ENCODE measurements around the gene KCNQ1. TPM values are rescaled to one million over a fixed set of nuclear protein-coding genes. Genes with fewer than 3 reads are reported as not detected.

KCNQ1 gene
- total and polyA plus RNA-seq, 12 donors, result 11.0 to 447 (median 320) TPM

- intact Hi-C loops (cut with DNase I), result no loop called here
- H3K27me3 ChIP-seq, result no peaks in the 10 kb centered on the region
- H3K4me1 ChIP-seq (replicated peaks in 1 of 2), result peaks cover 0 to 7% of the 10 kb centered on the region in 2 donors
- no peak overlapping the region for H3K4me3 ChIP-seq
- TF ChIP-seq CTCF (IDR thresholded peaks at IDR 0.05), result no peak
- 94 to 97% (median 97%) methylated on average over 12 to 23 of the region's 23 CpGs for WGBS, 4 donors
- no peaks in the 10 kb centered on the region for H3K9me3 ChIP-seq (replicated peaks in 1 of 3)
- peaks cover 0 to 52% of the 10 kb centered on the region in 2 donors for H3K36me3 ChIP-seq (replicated peaks in 1 of 2)
- peak in 1 of 7 donors; percentile 14 for DNase-seq
- H3K27ac ChIP-seq, result peak overlapping the region in 3 of 5 donors; percentile 5 to 63 (median 21)
These were observed 126.9 kb downstream of the KCNQ1 start for GRCh38 chr11:2571598-2572281.

- DNase-seq, result peak in 3 of 7 donors; percentile 7 to 15 (median 10)
- peaks cover 0 to 3% of the 10 kb centered on the region in 2 donors for H3K4me1 ChIP-seq (replicated peaks in 1 of 2)
- WGBS, 4 donors, result 94 to 96% (median 95%) methylated on average over 22 to 33 of the region's 33 CpGs
- TF ChIP-seq CTCF (IDR thresholded peaks at IDR 0.05), result no peak
- no peak for TF ChIP-seq POLR2A (IDR thresholded peaks at IDR 0.05)
- intact Hi-C loops (cut with DNase I), result no loop called here
- H3K4me3 ChIP-seq, result no peak overlapping the region
- no peaks in the 10 kb centered on the region for H3K27me3 ChIP-seq
- H3K9me3 ChIP-seq (replicated peaks in 1 of 3), result no peaks in the 10 kb centered on the region
- peak overlapping the region in 2 of 5 donors; percentile 19 to 63 for H3K27ac ChIP-seq
- peaks cover 0 to 61% of the 10 kb centered on the region in 2 donors for H3K36me3 ChIP-seq (replicated peaks in 1 of 2)
These were observed 127.9 kb downstream of the KCNQ1 start for GRCh38 chr11:2572491-2573239.

GRCh38 chr11:2573240-2574042, 128.6 kb downstream of the KCNQ1 start:
- peaks cover 0 to 1% of the 10 kb centered on the region in 2 donors for H3K4me1 ChIP-seq (replicated peaks in 1 of 2)
- H3K9me3 ChIP-seq (replicated peaks in 1 of 3), result no peaks in the 10 kb centered on the region
- H3K27me3 ChIP-seq, result no peaks in the 10 kb centered on the region
- H3K36me3 ChIP-seq (replicated peaks in 1 of 2), result peaks cover 0 to 61% of the 10 kb centered on the region in 2 donors
- peak in 5 of 7 donors; percentile 0 to 47 (median 12) for DNase-seq
- TF ChIP-seq CTCF (IDR thresholded peaks at IDR 0.05) (no peak), POLR2A (IDR thresholded peaks at IDR 0.05) (no peak)
- peak overlapping the region in 1 of 5 donors; percentile 55 for H3K27ac ChIP-seq
- H3K4me3 ChIP-seq, result no peak overlapping the region
- 94 to 95% (median 95%) methylated on average over 19 to 28 of the region's 28 CpGs for WGBS, 4 donors
- intact Hi-C loops (cut with DNase I), result no loop called here

Data from adrenal gland (tissue), 12 donors.